H54 (cell line): Measurements from ENCODE around the gene DRG1.
"Not testable (repeated sequence)": the region's sequence is repeated elsewhere in the genome, so short reads cannot be mapped to it uniquely, and the experiment has no call there.

Experiments used
- DNase-seq: peaks from one replicate; pipeline ENCODE4 v3.0.0; 2011; ENCODE audit warnings: low spot score, mixed read lengths; ENCODE audit not compliant: insufficient read length
- FAIRE-seq: peaks from 3 replicates; lab custom pipeline; 2011; peaks lifted over from hg19 to GRCh38; lab: Jason Lieb, UNC
- POLR2A ChIP-seq: IDR thresholded peaks from 2 replicates; pipeline ENCODE4 v1.6.1; 2011; ENCODE audit warnings: low read depth, mild to moderate bottlenecking, low read length

DRG1 gene

GRCh38 chr22:31449506-31449905 is 50.1 kb downstream of the DRG1 start:
- FAIRE-seq (no peak), DNase-seq (no peak)
- no peak for TF ChIP-seq POLR2A

DNA sequence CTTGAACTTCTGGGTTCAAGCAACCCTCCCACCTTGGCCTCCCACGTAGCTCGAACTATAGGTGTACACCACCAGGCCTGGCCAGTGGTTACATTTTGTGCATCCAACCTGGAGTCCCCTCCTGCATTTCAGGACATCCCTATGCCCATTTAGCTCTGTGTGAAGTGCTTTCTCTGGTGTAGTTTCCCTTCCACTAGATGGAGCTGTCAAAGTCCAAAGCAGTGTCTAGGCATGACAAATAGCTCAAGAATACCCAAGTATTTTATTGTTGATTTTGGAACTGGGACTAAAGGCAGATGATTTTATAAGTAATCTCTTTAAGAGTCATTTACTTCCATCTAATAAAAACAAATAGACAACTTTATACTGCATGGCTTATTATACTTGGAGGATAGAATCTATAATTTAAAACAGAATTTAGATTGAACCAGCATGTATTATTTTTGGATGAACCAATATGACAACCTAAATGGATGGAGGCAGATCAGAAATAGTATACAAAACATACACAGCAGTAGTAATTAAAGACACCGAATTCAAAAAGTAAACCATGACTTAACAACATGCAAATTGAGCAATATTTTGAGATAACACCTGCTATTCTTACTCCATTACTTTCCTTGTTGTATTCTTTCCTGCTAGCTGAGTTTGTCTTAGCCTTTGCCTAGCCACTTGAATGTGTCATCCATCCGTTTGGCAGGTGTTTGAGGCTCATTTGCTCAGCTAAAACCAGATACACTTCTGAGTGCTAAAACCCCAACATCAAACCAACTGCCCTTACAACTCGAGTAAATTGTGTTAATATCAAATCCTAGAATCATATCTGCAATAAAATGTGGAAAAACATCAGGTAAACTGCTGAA is 52.5 kb downstream of the DRG1 start:
- FAIRE-seq (no peak), DNase-seq (peak; percentile 17)
- TF ChIP-seq POLR2A: no peak

DNA sequence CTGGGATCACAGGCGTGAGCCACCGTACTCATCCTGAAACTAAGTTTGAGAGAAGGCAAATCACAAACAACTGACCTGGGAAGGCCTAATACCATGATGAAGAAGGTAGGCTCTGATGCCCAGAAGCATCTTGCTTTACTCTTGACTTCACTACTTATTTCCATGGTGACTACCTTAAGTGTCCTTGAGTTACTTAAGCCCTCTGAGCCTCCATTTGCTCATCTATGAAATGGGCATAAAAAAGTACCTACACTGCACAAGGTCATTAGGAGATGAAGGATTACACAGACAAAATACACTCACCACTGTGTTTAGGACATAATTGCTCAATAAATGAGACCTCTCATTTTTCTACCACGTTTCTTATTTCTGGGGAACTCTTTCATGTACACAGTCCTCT is 62.3 kb downstream of the DRG1 start:
- FAIRE-seq: no peak
- no peak for DNase-seq
- no peak for TF ChIP-seq POLR2A

DNA sequence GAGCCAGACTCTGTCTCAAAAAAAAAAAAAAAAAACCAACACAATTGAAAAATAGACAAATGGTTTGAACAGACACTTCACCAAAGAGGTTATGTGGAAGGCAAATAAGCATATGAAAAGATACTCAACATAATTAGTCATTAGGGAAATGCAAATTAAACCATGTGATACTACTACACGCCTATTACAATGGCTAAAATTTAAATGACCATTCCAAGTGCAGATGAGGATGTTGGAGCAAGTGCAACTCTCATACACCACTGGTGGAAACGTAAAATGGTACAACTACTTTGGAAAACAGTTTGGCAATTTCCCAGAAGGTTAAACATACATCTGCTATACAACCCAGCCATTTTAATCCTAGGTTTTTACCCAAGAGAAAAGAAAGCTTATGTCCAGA is 65.9 kb downstream of the DRG1 start:
- FAIRE-seq: no peak
- no peak for TF ChIP-seq POLR2A
- DNase-seq: no peak

DNA sequence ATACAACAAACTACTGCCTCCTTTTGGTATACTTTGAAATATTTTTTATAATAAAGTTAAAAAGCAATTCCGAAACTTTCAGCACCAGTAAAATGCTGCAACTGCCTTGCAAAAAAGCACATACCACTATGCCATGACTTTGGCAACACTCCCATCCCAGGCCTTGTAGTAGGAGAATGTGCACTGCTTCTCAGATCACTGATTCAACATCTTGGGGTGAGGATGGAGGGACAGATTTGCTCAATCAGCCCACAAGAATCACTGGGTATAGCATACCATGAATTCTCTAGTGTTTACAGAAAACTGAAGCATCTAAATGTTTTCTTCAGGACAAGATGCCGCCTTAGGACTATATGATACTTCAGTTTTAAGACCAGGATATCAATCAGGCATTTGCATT is 75.3 kb downstream of the DRG1 start:
- FAIRE-seq: no peak
- no peak for DNase-seq
- no peak for TF ChIP-seq POLR2A

- no peak for FAIRE-seq
These were observed 76.4 kb downstream of the DRG1 start for GRCh38 chr22:31475800-31476199.

DNA sequence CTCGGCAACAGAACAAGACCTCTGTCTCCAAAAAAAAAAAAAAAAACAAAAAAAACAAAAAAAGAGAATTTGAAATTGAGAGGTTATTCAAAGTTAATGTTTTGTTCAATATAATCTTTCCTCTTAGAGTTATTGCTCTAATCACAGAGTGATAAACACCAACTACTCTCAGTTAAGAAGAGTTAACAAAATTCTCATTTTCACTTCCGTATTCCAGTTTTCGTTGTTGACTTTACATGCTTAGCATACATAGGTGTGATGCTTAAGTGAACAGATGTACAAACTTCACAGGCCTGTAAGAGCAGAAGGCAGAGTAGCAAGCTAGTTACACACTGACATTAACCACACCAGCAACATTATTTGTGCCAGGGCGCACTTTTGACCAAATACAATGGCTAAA is 77.9 kb downstream of the DRG1 start:
- no peak for TF ChIP-seq POLR2A
- FAIRE-seq: no peak
- no peak for DNase-seq

More at GRCh38 chr22:31475800-31476199, 76.4 kb downstream of the DRG1 start:
- no peak for DNase-seq
- no peak for TF ChIP-seq POLR2A

DNA sequence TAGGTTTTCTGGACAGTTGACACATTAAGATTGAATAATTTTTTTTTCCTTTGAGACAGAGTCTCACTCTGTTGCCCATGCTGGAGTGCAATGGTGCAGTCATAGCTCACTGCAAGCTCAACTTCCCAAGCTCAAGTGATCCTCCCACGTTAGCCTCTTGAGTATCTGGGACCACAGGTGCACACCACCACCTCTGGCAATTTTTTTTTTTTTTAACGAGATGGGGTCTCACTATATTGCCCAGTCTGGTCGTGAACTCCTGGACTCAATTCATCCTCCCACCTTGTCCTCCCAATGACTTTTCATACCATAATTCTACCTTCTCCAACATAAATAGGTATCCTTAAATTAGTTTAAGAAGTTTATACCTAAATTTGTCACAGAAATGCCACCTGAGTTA is 81.7 kb downstream of the DRG1 start:
- FAIRE-seq (no peak), DNase-seq (no peak)
- TF ChIP-seq POLR2A: no peak

DNA sequence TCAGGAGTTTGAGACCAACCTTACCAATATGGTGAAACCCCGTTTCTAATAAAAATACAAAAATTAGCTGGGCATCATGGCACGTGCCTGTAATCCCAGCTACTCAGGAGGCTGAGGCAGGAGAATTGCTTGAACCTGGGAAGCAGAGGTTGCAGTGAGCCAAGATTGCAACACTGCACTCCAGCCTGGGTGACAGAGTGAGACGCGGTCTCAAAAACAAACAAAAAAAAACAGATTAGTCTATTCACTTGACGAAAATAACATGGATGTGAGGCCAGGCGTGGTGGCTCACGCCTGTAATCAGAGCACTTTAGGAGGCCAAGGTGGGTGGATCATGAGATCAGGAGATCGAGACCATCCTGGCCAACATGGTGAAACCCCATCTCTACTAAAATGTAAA is 83.1 kb downstream of the DRG1 start:
- FAIRE-seq, DNase-seq: not testable (repeated sequence)
